ENCODE measurements around the gene PCK1. TPM values are rescaled to one million over a fixed set of nuclear protein-coding genes. Genes with fewer than 3 reads are reported as not detected.

PCK1 gene
- total and polyA plus RNA-seq, 3 experiments from 2014 or later, result not detected

DNA sequence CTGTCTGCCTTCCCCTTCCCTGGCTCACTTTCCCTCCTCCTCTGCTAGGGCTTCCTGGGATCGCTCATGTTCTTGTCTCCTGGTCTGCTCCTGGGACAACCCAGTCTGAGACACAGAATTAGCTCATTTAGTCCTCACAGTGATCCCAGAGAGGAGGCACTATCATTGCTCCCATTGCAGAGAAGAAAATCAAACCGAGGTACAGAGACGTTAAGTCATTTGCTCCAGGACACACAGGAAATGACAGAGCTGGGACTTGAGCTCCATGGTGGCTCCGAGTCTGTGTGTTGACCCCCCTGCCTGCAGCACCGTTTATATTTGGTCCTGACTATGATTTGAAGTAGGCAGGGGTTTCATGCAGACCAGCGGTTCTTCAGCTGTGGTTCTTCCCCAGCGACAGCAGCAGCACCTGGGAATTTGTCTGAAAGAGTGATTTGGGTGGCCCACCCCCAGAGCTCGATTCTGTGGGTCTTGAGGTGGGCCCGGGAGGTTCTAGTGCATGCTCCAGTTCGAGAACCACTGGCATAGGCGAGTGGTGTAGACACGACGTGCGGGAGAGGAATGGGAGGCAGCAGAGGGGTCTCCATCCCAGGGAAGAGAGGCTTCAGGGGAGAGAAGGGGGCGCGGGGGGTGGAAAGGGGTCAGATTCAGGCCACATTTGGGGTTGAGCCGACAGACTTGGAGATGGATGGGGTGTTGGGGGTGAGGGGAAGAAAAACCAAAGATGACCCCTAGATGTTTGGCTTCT, 24.7 kb downstream of the PCK1 start:
- Mint-ChIP-seq H3K9me3 (peaks cover 0 to 6% (median 3%) of the 10 kb centered on the region in 5 donors), H3K27me3 (peaks cover 31 to 48% of the 10 kb centered on the region in 2 donors), H3K4me3 (no peak overlapping the region), H3K36me3 (peaks cover 0 to 3% (median 0%) of the 10 kb centered on the region in 3 donors), H3K27ac (no peak overlapping the region), H3K4me1 (no peaks in the 10 kb centered on the region)
- Histone ChIP-seq H3K4me3 (ENCODE audit: low read length) (no peak overlapping the region), H3K36me3 (ENCODE audit: insufficient read depth, low read length) (no peaks in the 10 kb centered on the region), H3K9me3 (ENCODE audit: low read length) (no peaks in the 10 kb centered on the region), H3K27ac (ENCODE audit: low read depth, low read length) (no peak overlapping the region), H3K4me1 (ENCODE audit: insufficient read depth, low read length) (no peaks in the 10 kb centered on the region), H3K27me3 (ENCODE audit: insufficient read depth, low read length, poor library complexity, severe bottlenecking) (peaks cover 7% of the 10 kb centered on the region)
- no peak for DNase-seq
- POLR2A ChIA-PET, result no interaction called here
- CTCF ChIA-PET, result interaction anchor here (1.1 kb wide), 2 partner anchors 11 to 41 kb away, joined by 3 to 4 read pairs; no protein-coding TSS in a partner anchor

DNA sequence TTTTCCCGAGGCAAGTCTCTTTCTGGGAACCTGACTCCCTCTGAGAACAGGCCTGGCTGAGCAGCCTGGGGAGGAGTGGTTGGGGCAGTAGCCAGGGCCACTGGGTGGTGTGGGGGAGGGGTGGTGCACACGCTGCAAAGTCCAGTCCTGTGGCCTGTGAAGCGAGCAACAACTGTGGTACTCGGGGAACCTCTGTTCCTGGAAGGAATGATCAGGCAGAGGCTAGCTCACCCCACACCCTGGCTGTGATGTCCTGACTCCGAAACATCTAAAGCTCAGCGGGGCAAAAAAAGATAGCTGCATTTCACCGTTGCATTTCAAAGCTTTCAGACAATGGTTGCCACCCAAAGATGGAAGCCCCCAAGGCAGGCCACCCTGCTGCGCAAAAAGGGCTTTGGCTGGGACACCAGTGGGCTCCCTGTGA, 25.5 kb downstream of the PCK1 start:
- peaks cover 7% of the 10 kb centered on the region for H3K27me3 ChIP-seq (ENCODE audit: insufficient read depth, low read length, poor library complexity, severe bottlenecking)
- H3K4me1 Mint-ChIP-seq, result no peaks in the 10 kb centered on the region

DNA sequence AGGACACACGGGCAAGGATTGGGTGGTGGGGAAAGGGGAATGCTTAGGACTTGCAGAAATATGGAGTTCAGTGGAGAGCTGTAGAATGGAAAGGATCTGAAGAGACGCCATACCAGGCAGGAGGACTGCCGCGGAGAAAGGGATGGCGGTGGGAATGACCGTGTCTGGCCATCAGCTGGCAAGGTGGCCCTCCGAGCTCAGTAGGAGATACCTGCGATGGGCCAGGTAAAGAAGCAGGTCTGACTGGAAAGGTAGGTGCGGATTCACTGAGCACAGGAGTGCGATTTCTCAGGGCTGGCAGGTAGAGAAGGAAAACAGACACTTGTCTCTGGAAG, 26.0 kb downstream of the PCK1 start:
- no peak overlapping the region for H3K4me3 ChIP-seq (ENCODE audit: low read length)
- H3K27me3 ChIP-seq (ENCODE audit: insufficient read depth, low read length, poor library complexity, severe bottlenecking), result peaks cover 5% of the 10 kb centered on the region
- peaks cover 0 to 3% (median 0%) of the 10 kb centered on the region in 3 donors for H3K36me3 Mint-ChIP-seq
- CTCF ChIA-PET, result interaction anchor here (1.1 kb wide), 1 partner anchor 10 kb away, joined by 4 read pairs; no protein-coding TSS in a partner anchor
- no peak overlapping the region for H3K4me3 Mint-ChIP-seq
- peaks cover 0 to 6% (median 3%) of the 10 kb centered on the region in 5 donors for H3K9me3 Mint-ChIP-seq
- no peaks in the 10 kb centered on the region for H3K4me1 ChIP-seq (ENCODE audit: insufficient read depth, low read length)
- H3K27ac Mint-ChIP-seq, result no peak overlapping the region
- no peaks in the 10 kb centered on the region for H3K36me3 ChIP-seq (ENCODE audit: insufficient read depth, low read length)
- H3K4me1 Mint-ChIP-seq, result no peaks in the 10 kb centered on the region
- no peaks in the 10 kb centered on the region for H3K9me3 ChIP-seq (ENCODE audit: low read length)
- no peak for DNase-seq
- peaks cover 26 to 35% of the 10 kb centered on the region in 2 donors for H3K27me3 Mint-ChIP-seq
- no peak overlapping the region for H3K27ac ChIP-seq (ENCODE audit: low read depth, low read length)
- POLR2A ChIA-PET, result no interaction called here

More for the DNA sequence above, 25.5 kb downstream of the PCK1 start:
- no peaks in the 10 kb centered on the region for H3K4me1 ChIP-seq (ENCODE audit: insufficient read depth, low read length)
- Mint-ChIP-seq H3K36me3 (peaks cover 0 to 3% (median 0%) of the 10 kb centered on the region in 3 donors), H3K9me3 (peaks cover 0 to 6% (median 3%) of the 10 kb centered on the region in 5 donors), H3K27me3 (peaks cover 26 to 40% of the 10 kb centered on the region in 2 donors), H3K4me3 (no peak overlapping the region), H3K27ac (no peak overlapping the region)
- no peak for DNase-seq
- no peak overlapping the region for H3K27ac ChIP-seq (ENCODE audit: low read depth, low read length)
- ChIA-PET POLR2A (no interaction called here), CTCF (interaction anchor here (1.1 kb wide), 2 partner anchors 10 to 42 kb away, joined by 3 to 4 read pairs; no protein-coding TSS in a partner anchor)
- H3K9me3 ChIP-seq (ENCODE audit: low read length), result no peaks in the 10 kb centered on the region
- H3K36me3 ChIP-seq (ENCODE audit: insufficient read depth, low read length), result no peaks in the 10 kb centered on the region
- no peak overlapping the region for H3K4me3 ChIP-seq (ENCODE audit: low read length)

GRCh38 chr20:57587278-57587988, 26.5 kb downstream of the PCK1 start:
- Mint-ChIP-seq H3K27me3 (peaks cover 24 to 30% of the 10 kb centered on the region in 2 donors), H3K36me3 (peaks cover 0 to 3% (median 0%) of the 10 kb centered on the region in 3 donors), H3K4me1 (no peaks in the 10 kb centered on the region), H3K4me3 (no peak overlapping the region), H3K9me3 (peaks cover 0 to 6% (median 3%) of the 10 kb centered on the region in 5 donors), H3K27ac (no peak overlapping the region)
- H3K9me3 ChIP-seq (ENCODE audit: low read length), result no peaks in the 10 kb centered on the region
- H3K27ac ChIP-seq (ENCODE audit: low read depth, low read length), result no peak overlapping the region
- no peaks in the 10 kb centered on the region for H3K36me3 ChIP-seq (ENCODE audit: insufficient read depth, low read length)
- CTCF ChIA-PET, result no interaction called here
- POLR2A ChIA-PET, result no interaction called here
- no peak for DNase-seq
- no peaks in the 10 kb centered on the region for H3K4me1 ChIP-seq (ENCODE audit: insufficient read depth, low read length)
- H3K4me3 ChIP-seq (ENCODE audit: low read length), result no peak overlapping the region
- peaks cover 2% of the 10 kb centered on the region for H3K27me3 ChIP-seq (ENCODE audit: insufficient read depth, low read length, poor library complexity, severe bottlenecking)

GRCh38 chr20:57587989-57588377, 27.1 kb downstream of the PCK1 start:
- H3K4me3 ChIP-seq (ENCODE audit: low read length), result no peak overlapping the region
- peaks cover 0 to 6% (median 3%) of the 10 kb centered on the region in 5 donors for H3K9me3 Mint-ChIP-seq
- no peak overlapping the region for H3K27ac ChIP-seq (ENCODE audit: low read depth, low read length)
- H3K36me3 ChIP-seq (ENCODE audit: insufficient read depth, low read length), result no peaks in the 10 kb centered on the region
- H3K36me3 Mint-ChIP-seq, result peaks cover 0 to 3% (median 0%) of the 10 kb centered on the region in 3 donors
- H3K4me1 Mint-ChIP-seq, result no peaks in the 10 kb centered on the region
- H3K27me3 Mint-ChIP-seq, result peaks cover 23 to 24% of the 10 kb centered on the region in 2 donors
- no peaks in the 10 kb centered on the region for H3K4me1 ChIP-seq (ENCODE audit: insufficient read depth, low read length)
- H3K9me3 ChIP-seq (ENCODE audit: low read length), result no peaks in the 10 kb centered on the region
- ChIA-PET CTCF (no interaction called here), POLR2A (no interaction called here)
- no peak overlapping the region for H3K4me3 Mint-ChIP-seq
- no peaks in the 10 kb centered on the region for H3K27me3 ChIP-seq (ENCODE audit: insufficient read depth, low read length, poor library complexity, severe bottlenecking)
- H3K27ac Mint-ChIP-seq, result no peak overlapping the region
- DNase-seq, result no peak

GRCh38 chr20:57588596-57588995, 27.7 kb downstream of the PCK1 start:
- H3K36me3 ChIP-seq (ENCODE audit: insufficient read depth, low read length), result no peaks in the 10 kb centered on the region
- peaks cover 0 to 6% (median 3%) of the 10 kb centered on the region in 5 donors for H3K9me3 Mint-ChIP-seq
- no peaks in the 10 kb centered on the region for H3K4me1 ChIP-seq (ENCODE audit: insufficient read depth, low read length)
- peaks cover 19 to 20% of the 10 kb centered on the region in 2 donors for H3K27me3 Mint-ChIP-seq
- H3K27me3 ChIP-seq (ENCODE audit: insufficient read depth, low read length, poor library complexity, severe bottlenecking), result no peaks in the 10 kb centered on the region
- H3K27ac ChIP-seq (ENCODE audit: low read depth, low read length), result no peak overlapping the region
- no peak overlapping the region for H3K4me3 ChIP-seq (ENCODE audit: low read length)
- CTCF ChIA-PET, result no interaction called here
- no peak overlapping the region for H3K27ac Mint-ChIP-seq
- peaks cover 0 to 3% (median 0%) of the 10 kb centered on the region in 3 donors for H3K36me3 Mint-ChIP-seq
- H3K4me1 Mint-ChIP-seq, result no peaks in the 10 kb centered on the region
- no peak for DNase-seq
- no peak overlapping the region for H3K4me3 Mint-ChIP-seq
- H3K9me3 ChIP-seq (ENCODE audit: low read length), result no peaks in the 10 kb centered on the region
- POLR2A ChIA-PET, result no interaction called here

GRCh38 chr20:57589123-57589727, 28.3 kb downstream of the PCK1 start:
- no peak for DNase-seq
- Histone ChIP-seq H3K9me3 (ENCODE audit: low read length) (no peaks in the 10 kb centered on the region), H3K36me3 (ENCODE audit: insufficient read depth, low read length) (no peaks in the 10 kb centered on the region), H3K27ac (ENCODE audit: low read depth, low read length) (no peak overlapping the region), H3K4me1 (ENCODE audit: insufficient read depth, low read length) (no peaks in the 10 kb centered on the region), H3K4me3 (ENCODE audit: low read length) (no peak overlapping the region), H3K27me3 (ENCODE audit: insufficient read depth, low read length, poor library complexity, severe bottlenecking) (no peaks in the 10 kb centered on the region)
- peaks cover 0 to 3% (median 0%) of the 10 kb centered on the region in 3 donors for H3K36me3 Mint-ChIP-seq
- peaks cover 13 to 16% of the 10 kb centered on the region in 2 donors for H3K27me3 Mint-ChIP-seq
- H3K27ac Mint-ChIP-seq, result no peak overlapping the region
- no peaks in the 10 kb centered on the region for H3K4me1 Mint-ChIP-seq
- POLR2A ChIA-PET, result no interaction called here
- CTCF ChIA-PET, result no interaction called here
- H3K9me3 Mint-ChIP-seq, result peaks cover 0 to 6% (median 3%) of the 10 kb centered on the region in 5 donors
- H3K4me3 Mint-ChIP-seq, result no peak overlapping the region
